IPS-18a (cell line): Measurements from ENCODE around the gene DNTT.

Experiments
- H3K27ac ChIP-seq: one replicate; pipeline ENCODE4 v1.5.1; 2013; ENCODE audit warnings: low read length
- H3K27me3 ChIP-seq: one replicate; pipeline ENCODE4 v1.6.1; 2013; ENCODE audit warnings: mild to moderate bottlenecking, low read length; ENCODE audit not compliant: control insufficient read depth, insufficient read depth
- H3K36me3 ChIP-seq: one replicate; pipeline ENCODE4 v1.6.1; 2013; ENCODE audit warnings: low read depth, low read length; ENCODE audit not compliant: control insufficient read depth
- H3K4me1 ChIP-seq: one replicate; pipeline ENCODE4 v1.6.1; 2013; ENCODE audit warnings: low read depth, low read length; ENCODE audit not compliant: control insufficient read depth
- H3K4me3 ChIP-seq: one replicate; pipeline ENCODE4 v1.5.1; 2013; ENCODE audit warnings: low read length
- H3K9ac ChIP-seq: one replicate; pipeline ENCODE4 v1.6.1; 2013; ENCODE audit warnings: mild to moderate bottlenecking, low read length, moderate library complexity
- H3K9me3 ChIP-seq: one replicate; pipeline ENCODE4 v1.6.1; 2013; ENCODE audit warnings: low read depth, low read length; ENCODE audit not compliant: control insufficient read depth

DNTT gene

GRCh38 chr10:96267234-96267705 is 37.0 kb upstream of the DNTT start:
- H3K27ac ChIP-seq: no peak overlapping the region
- H3K9ac ChIP-seq: no peak overlapping the region
- H3K27me3 ChIP-seq: no peaks in the 10 kb centered on the region

GRCh38 chr10:96268341-96268909 is 35.8 kb upstream of the DNTT start:
- no peak overlapping the region for H3K4me3 ChIP-seq
- H3K36me3 ChIP-seq: no peaks in the 10 kb centered on the region
- no peak overlapping the region for H3K27ac ChIP-seq
- H3K4me1 ChIP-seq: peaks cover under 1% of the 10 kb centered on the region
- no peak overlapping the region for H3K9ac ChIP-seq
- no peaks in the 10 kb centered on the region for H3K27me3 ChIP-seq
- no peaks in the 10 kb centered on the region for H3K9me3 ChIP-seq

More at GRCh38 chr10:96267234-96267705, 37.0 kb upstream of the DNTT start:
- no peaks in the 10 kb centered on the region for H3K36me3 ChIP-seq
- H3K4me3 ChIP-seq: no peak overlapping the region
- H3K9me3 ChIP-seq: no peaks in the 10 kb centered on the region
- peaks cover 4% of the 10 kb centered on the region for H3K4me1 ChIP-seq

- H3K27me3 ChIP-seq: no peaks in the 10 kb centered on the region
These were observed 34.6 kb upstream of the DNTT start for GRCh38 chr10:96269438-96270300.

GRCh38 chr10:96270571-96270970 is 33.7 kb upstream of the DNTT start:
- Histone ChIP-seq H3K4me1 (no peaks in the 10 kb centered on the region), H3K9ac (no peak overlapping the region), H3K4me3 (no peak overlapping the region), H3K27ac (no peak overlapping the region), H3K9me3 (no peaks in the 10 kb centered on the region), H3K27me3 (no peaks in the 10 kb centered on the region), H3K36me3 (no peaks in the 10 kb centered on the region)

More at GRCh38 chr10:96269438-96270300, 34.6 kb upstream of the DNTT start:
- no peak overlapping the region for H3K27ac ChIP-seq
- no peaks in the 10 kb centered on the region for H3K9me3 ChIP-seq
- no peak overlapping the region for H3K4me3 ChIP-seq
- H3K36me3 ChIP-seq: no peaks in the 10 kb centered on the region
- H3K4me1 ChIP-seq: no peaks in the 10 kb centered on the region
- no peak overlapping the region for H3K9ac ChIP-seq

- H3K9me3 ChIP-seq: no peaks in the 10 kb centered on the region
- H3K36me3 ChIP-seq: no peaks in the 10 kb centered on the region
- H3K9ac ChIP-seq: no peak within 1 kb of the TSS
- H3K27ac ChIP-seq: no peak within 1 kb of the TSS
- H3K4me3 ChIP-seq: no peak within 1 kb of the TSS
- no peaks in the 10 kb centered on the region for H3K27me3 ChIP-seq
- H3K4me1 ChIP-seq: no peaks in the 10 kb centered on the region
These were observed 33.0 kb upstream of the DNTT start, which contains the start of gene BLNK for GRCh38 chr10:96271016-96271815. Gene BLNK (minus strand): TSS chr10:96271569. CDS start chr10:96271398, 171 bp downstream.

- no peaks in the 10 kb centered on the region for H3K36me3 ChIP-seq
- no peak overlapping the region for H3K9ac ChIP-seq
- no peaks in the 10 kb centered on the region for H3K4me1 ChIP-seq
- no peaks in the 10 kb centered on the region for H3K9me3 ChIP-seq
- H3K27me3 ChIP-seq: no peaks in the 10 kb centered on the region
- H3K27ac ChIP-seq: no peak overlapping the region
- no peak overlapping the region for H3K4me3 ChIP-seq
These were observed 31.6 kb upstream of the DNTT start for GRCh38 chr10:96272316-96273280.

- no peak overlapping the region for H3K27ac ChIP-seq
- H3K4me1 ChIP-seq: no peaks in the 10 kb centered on the region
- H3K27me3 ChIP-seq: no peaks in the 10 kb centered on the region
- H3K9me3 ChIP-seq: no peaks in the 10 kb centered on the region
- no peak overlapping the region for H3K9ac ChIP-seq
- H3K36me3 ChIP-seq: no peaks in the 10 kb centered on the region
- no peak overlapping the region for H3K4me3 ChIP-seq
These were observed 28.4 kb upstream of the DNTT start for GRCh38 chr10:96275685-96276418.

GRCh38 chr10:96276426-96276825 is 27.8 kb upstream of the DNTT start:
- Histone ChIP-seq H3K4me3 (no peak overlapping the region), H3K27me3 (no peaks in the 10 kb centered on the region), H3K27ac (no peak overlapping the region), H3K36me3 (no peaks in the 10 kb centered on the region), H3K9ac (no peak overlapping the region), H3K9me3 (no peaks in the 10 kb centered on the region), H3K4me1 (no peaks in the 10 kb centered on the region)

- Histone ChIP-seq H3K4me3 (no peak overlapping the region), H3K9ac (no peak overlapping the region), H3K27me3 (no peaks in the 10 kb centered on the region), H3K9me3 (no peaks in the 10 kb centered on the region), H3K4me1 (no peaks in the 10 kb centered on the region), H3K27ac (no peak overlapping the region), H3K36me3 (no peaks in the 10 kb centered on the region)
These were observed 27.4 kb upstream of the DNTT start for GRCh38 chr10:96276831-96277230.

GRCh38 chr10:96279191-96279641 is 25.0 kb upstream of the DNTT start:
- Histone ChIP-seq H3K27ac (no peak overlapping the region), H3K4me1 (no peaks in the 10 kb centered on the region), H3K4me3 (no peak overlapping the region), H3K27me3 (no peaks in the 10 kb centered on the region), H3K36me3 (no peaks in the 10 kb centered on the region), H3K9me3 (no peaks in the 10 kb centered on the region), H3K9ac (no peak overlapping the region)
